LNCAP (cell line): Measurements from ENCODE around the gene ILF2.
A peak's percentile ranks its signal among the peaks of the same experiment; 100 is the strongest.

Experiments used
- CTCF ChIP-seq: fragments of 450-650 bp; IDR thresholded peaks from 2 replicates; pipeline ENCODE4 v1.5.1; 2017; ENCODE audit warnings: mild to moderate bottlenecking

Gene ILF2

GRCh38 chr1:153684892-153685291 is 14.1 kb upstream of the ILF2 start:
- no peak for TF ChIP-seq CTCF

- no peak for TF ChIP-seq CTCF
These were observed 13.1 kb upstream of the ILF2 start for GRCh38 chr1:153683854-153684253.

- no peak for TF ChIP-seq CTCF
These were observed 11.9 kb upstream of the ILF2 start for GRCh38 chr1:153682730-153683129.

GRCh38 chr1:153680120-153680403 is 9.3 kb upstream of the ILF2 start:
- TF ChIP-seq CTCF: no peak

GRCh38 chr1:153679337-153680119 is 8.7 kb upstream of the ILF2 start:
- TF ChIP-seq CTCF: no peak

GRCh38 chr1:153678519-153679336 is 7.9 kb upstream of the ILF2 start, which contains the start of gene NPR1:
NPR1 (plus strand) TSS chr1:153678688; CDS start chr1:153679109, 421 bp downstream.
- TF ChIP-seq CTCF: no peak

- TF ChIP-seq CTCF: peak; percentile 99
These were observed 7.1 kb upstream of the ILF2 start for GRCh38 chr1:153677718-153678518.
